Amniotic stem cell (primary cell): ENCODE results near the gene CNPY1.

ENCODE experiments used
- DNase-seq: peaks from one replicate; lab custom pipeline; 2025; lab: John Stamatoyannopoulos, UW

The CNPY1 gene

GRCh38 chr7:155454183-155455112, 91.9 kb downstream of the CNPY1 start:
- DNase-seq = no peak

- DNase-seq = no peak
Observed at GRCh38 chr7:155453296-155454182, 92.8 kb downstream of the CNPY1 start.

- DNase-seq = no peak
Observed at GRCh38 chr7:155452505-155453295, 93.7 kb downstream of the CNPY1 start.

- DNase-seq = no peak
Observed at GRCh38 chr7:155451840-155452239, 94.5 kb downstream of the CNPY1 start.
